GM12872 (cell line): ENCODE results near the gene SOD3.

Source experiments
- TF ChIP-seq, protein P1 (sequence below): IDR thresholded peaks from 3 replicates; pipeline ENCODE4 v1.5.1; 2011; ENCODE audit warnings: low read depth, mild to moderate bottlenecking, low read length, moderate library complexity; ENCODE audit not compliant: insufficient read depth

The SOD3 gene

DNA sequence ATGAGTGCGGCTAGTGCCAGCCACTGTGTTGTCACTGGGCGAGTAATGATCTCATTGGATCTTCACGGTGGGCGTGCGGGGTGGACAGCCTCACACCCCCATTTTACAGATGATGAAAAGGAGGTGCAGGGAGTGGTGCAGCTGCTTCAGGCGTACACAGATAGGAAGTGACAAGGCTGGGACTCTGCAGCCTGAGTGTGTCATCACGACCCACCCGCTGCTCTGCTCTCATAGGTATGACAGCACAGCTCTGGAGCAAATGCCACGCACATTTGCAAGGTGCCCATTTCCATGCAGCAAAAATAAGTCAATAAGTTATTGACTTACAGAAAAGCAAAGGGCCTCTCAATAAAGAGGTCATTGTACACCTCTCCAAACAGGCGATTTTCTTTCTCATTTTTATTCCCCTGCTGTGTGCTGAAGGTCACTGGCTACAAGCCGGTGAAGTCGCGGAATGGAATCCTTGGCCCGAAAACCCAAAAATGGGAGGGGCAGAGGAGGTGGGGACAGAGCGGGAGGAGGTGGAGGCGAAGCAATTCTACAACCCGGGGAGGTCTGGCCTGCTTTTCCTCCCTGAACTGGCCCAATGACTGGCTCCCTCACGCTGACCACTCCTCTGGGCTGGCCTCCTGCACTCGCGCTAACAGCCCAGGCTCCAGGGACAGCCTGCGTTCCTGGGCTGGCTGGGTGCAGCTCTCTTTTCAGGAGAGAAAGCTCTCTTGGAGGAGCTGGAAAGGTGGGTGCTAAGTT lies at the start of gene SOD3:
SOD3 (plus strand) TSS at position 658 of the 750 bp plus-strand sequence. CDS start 3,949 bp downstream, outside the sequence.
- TF ChIP-seq, protein P1, sequence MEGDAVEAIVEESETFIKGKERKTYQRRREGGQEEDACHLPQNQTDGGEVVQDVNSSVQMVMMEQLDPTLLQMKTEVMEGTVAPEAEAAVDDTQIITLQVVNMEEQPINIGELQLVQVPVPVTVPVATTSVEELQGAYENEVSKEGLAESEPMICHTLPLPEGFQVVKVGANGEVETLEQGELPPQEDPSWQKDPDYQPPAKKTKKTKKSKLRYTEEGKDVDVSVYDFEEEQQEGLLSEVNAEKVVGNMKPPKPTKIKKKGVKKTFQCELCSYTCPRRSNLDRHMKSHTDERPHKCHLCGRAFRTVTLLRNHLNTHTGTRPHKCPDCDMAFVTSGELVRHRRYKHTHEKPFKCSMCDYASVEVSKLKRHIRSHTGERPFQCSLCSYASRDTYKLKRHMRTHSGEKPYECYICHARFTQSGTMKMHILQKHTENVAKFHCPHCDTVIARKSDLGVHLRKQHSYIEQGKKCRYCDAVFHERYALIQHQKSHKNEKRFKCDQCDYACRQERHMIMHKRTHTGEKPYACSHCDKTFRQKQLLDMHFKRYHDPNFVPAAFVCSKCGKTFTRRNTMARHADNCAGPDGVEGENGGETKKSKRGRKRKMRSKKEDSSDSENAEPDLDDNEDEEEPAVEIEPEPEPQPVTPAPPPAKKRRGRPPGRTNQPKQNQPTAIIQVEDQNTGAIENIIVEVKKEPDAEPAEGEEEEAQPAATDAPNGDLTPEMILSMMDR = no peak

- TF ChIP-seq, protein P1 = no peak
These were observed 48.0 kb upstream of the SOD3 start for GRCh38 chr4:24747234-24747975.

- TF ChIP-seq, protein P1 = no peak
These were observed 47.4 kb upstream of the SOD3 start for GRCh38 chr4:24748023-24748422.

GRCh38 chr4:24748758-24749350 lies 46.5 kb upstream of the SOD3 start:
- TF ChIP-seq, protein P1 = no peak

DNA sequence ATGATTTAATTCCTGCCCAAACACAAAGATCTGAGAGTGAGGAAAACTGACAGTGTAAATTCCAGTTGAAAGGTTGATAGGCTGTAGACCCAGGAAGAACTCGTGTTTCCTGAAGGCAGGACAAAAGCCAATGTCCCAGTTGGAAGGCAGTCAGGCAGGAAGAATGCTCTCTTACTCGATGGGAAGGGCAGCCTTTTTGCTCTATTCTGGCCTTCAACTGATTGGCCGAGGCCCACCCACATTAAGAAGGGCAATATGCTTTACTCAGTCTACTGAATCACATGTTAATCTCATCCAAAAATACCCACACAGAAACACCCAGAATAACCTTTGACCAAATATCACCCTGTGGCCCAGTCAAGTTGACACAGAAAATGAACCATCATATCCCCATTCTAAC lies 45.3 kb upstream of the SOD3 start:
- TF ChIP-seq, protein P1 = no peak

GRCh38 chr4:24751926-24752539 lies 43.3 kb upstream of the SOD3 start:
- TF ChIP-seq, protein P1 = no peak

DNA sequence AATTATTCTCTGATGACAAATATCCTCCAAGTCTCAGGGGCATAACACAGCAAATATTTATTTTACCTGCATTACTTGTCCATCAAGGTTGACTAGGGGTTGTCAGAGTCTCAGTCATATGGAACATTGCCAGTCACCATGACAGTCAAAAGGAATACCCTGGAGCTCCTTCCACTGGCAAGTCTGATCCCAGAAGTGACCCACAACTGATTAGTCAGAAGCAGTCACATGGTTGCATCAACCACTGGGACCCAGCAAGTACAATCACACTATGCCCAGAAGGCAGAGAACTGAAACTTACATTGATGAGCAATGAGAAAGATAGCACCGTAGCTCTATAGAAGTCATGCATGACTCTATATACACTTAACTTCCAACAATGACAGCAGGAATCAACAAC lies 41.9 kb upstream of the SOD3 start:
- TF ChIP-seq, protein P1 = no peak
